Limb (tissue), 2 donors: Measurements from ENCODE around the gene HLA-B.

Experiments
- DNase-seq, 2 donors: peaks; one replicate each; pipeline ENCODE4 v3.0.0-alpha.2; 2016; ENCODE audit errors: extremely low spot score in 2 of 2

The HLA-B gene

GRCh38 chr6:31353384-31353945 lies 3.5 kb downstream of the HLA-B start:
- DNase-seq: no peak

- DNase-seq: no peak
Observed at GRCh38 chr6:31352683-31353383, 4.1 kb downstream of the HLA-B start.

- no peak for DNase-seq
Observed at GRCh38 chr6:31352310-31352682, 4.7 kb downstream of the HLA-B start.

DNA sequence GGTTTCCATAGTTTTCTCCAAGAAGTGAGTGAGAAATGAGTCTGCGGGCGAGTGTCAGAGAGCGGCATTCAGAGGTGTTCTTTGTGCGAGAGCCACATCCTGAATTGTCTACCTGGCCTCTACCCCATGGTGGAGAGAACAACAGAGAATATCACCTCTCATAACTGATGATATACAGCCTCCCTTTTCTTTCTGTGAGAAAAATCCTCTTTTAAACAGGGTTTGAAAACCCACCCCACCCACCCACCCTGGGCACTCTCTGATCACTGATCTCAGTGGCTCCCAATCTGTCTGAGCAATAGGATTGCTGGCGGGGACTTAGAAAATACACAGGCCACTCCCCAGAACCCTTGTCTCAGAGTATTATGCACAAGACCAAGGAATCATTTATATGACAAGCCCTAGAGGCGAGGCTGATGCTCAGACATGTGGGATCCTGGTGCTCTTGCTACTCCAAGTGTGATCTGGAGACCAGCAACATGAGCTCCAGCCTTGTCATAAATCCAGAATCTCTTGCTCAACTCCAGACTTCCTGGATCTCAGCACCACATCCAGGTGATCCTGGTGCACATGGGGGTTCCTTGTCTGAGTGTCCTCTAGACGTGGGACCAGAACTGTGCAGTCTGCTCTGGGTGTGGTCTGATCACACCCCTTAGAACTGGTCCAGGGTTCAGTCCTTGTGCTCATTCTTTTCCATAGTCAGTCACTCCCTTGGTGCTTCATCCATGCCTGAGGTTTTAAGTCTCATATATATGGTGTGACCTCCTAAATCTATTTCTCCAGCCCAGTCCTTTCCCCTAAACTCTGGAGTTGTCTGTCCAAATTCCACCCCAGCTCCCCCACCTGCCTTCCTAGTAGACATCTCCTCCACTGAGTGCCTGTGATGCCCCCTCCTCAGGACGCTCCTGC lies 5.3 kb downstream of the HLA-B start:
- DNase-seq: no peak

DNA sequence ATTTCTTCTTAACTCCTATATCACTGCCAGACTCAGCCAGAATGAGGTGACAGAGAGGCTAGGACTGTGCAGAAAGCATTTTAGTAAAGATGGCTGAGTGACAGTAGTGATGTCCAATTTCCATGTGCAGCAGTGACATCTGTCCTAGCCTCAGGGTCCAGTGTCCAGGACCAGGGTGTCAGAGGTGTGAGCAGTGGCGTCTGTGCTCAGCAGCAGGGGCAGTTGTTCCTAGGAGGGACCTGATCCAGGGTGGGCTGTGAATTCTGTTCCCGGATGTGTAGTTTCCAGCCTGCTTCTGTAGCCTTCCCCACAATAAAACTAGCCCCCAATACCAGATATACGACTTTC lies 6.0 kb downstream of the HLA-B start:
- no peak for DNase-seq

DNA sequence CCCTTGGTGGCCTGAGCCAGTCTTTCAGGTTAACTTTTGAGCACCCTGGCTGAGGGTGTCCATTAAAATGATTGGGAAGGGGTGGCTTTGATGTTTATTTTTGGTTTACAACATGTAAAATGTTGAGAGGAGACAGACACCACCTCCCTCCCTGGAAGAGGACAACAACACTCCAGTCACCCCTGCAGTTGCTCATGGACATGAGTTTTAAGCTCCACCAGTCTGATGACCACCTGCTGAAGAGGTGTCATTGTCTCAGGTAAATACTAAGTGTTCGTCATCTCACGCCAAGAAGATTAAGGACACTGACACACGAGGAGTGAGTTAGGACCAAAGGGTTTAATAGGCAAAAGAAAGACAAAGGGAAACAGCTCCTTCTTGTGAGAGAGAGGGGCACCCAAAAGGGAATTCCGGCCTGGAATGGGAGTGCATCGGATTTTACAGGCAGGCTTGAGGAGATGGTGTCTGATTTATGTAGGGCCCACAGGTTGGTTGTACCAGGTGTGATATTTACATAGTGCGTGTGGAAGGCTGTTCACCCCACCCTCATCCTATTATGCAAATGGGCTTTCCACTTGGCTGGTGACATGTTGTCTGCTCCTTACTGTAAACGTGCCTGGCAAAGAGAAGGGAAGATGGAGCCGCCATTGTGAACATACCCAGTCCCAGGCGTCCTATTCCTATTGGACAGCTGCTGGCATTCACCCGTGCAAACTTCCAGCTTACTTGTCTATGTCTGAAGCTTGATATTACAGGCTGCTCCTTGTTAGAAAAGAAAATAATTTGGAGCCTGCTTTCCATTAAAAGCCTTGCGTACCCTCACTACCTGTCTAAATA lies 6.6 kb downstream of the HLA-B start:
- DNase-seq: no peak

DNA sequence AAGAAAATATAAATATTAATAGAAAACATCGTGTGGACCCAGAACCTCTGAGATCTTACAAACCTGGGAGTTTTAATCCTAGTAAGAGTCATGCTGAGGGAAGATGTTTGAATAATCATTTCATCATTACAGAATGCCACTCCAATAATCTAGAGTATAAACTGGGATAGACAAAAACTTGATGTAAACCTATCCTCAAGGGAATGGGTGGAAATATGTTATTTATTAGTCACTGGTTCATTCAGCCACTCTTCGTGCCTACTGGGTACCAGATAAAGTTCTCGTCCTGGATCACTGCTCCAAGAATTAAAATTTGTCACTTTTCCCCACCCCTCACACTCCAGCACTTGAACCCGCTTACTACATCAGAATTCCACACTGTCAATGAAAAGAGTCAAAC lies 7.7 kb downstream of the HLA-B start:
- DNase-seq: no peak

- no peak for DNase-seq
Observed at GRCh38 chr6:31345026-31345730, 11.8 kb downstream of the HLA-B start.

DNA sequence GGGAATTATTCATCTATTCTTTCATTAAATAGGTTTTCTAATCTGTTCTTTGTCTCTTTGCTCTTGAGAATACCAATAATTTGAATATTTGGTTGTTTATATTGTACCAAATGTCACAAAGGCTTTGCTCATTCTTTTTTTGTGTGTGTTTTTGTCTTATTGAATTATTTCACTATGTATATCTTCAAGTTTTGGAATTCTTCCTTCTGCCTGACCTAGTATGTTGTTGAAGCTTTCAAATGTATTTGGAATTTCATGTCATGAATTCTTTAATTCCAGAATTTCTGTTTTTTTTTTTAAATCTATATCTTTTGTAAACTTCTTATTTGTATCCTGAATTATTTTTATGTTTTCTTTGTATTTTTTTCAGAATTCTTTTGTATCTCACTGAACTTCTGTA lies 16.8 kb downstream of the HLA-B start:
- no peak for DNase-seq

GRCh38 chr6:31339210-31339609 lies 17.8 kb downstream of the HLA-B start:
- DNase-seq: no peak

- DNase-seq: no peak
Observed at GRCh38 chr6:31336896-31337496, 20.0 kb downstream of the HLA-B start.

DNA sequence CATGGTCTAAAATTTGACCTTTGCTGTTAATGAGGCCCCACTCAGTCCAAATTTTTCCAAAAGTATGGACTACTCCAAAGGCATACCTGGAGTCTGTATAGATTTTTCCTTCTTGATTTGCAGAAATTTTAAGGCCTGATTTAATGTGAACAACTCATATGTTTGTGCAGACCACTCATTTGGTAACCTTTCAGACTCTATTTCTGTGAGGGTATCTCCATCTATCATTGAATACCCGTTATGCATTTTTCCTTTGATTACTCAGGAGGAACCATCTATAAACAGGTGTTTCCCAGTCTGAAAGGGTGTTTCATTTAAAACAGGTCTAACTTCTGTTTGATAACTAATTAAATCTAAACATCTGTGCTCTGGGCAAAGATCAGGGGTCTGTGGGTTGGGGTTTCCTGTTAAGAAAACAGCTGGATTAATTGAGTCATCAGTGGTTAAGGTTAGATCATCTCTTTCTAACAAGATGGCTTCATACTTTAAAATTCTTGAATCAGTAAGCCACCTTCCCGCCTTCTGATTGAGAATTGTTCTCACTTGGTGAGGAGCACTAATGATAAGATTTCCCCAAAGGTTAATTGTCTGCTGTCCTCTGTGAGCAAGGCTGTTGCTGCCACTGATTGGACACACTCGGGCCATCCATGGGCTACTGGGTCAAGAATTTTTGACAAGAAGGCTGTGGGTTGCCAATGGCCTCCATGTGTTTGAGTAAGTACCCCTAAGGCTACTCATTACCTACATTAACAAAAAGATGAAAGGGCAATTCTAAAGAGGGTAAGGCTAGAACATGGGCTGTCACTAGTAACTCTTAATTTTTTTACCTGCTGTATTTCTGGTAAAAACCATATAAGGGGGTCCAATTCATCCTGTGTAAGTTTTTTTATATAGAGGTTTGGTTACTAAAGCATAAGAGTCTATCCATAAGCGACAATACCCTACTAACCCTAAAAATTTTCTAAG lies 24.1 kb downstream of the HLA-B start:
- DNase-seq: no peak

- DNase-seq: no peak
Observed at GRCh38 chr6:31328355-31328960, 28.5 kb downstream of the HLA-B start.

GRCh38 chr6:31321820-31322219 lies 35.2 kb downstream of the HLA-B start:
- DNase-seq: no peak

GRCh38 chr6:31321005-31321707 lies 35.8 kb downstream of the HLA-B start:
- DNase-seq: no peak

DNA sequence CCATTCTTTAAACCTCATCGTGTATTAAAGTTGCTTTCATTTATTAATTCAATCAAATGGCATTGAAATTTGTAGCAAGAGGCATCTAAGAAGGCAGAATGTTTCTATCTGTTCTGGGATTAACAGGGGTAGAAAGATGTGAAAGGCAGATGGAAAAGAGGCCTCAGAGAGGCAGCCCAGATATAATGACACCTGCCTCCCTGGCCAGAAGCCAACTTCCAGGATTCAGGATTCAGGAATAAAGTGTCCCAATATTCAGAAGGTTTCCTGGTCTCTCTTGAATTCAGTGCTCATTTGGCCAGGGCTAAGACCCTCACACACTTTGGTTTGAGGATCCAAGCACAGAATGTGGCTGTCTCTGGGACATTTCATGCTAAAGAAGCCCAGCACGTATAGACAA lies 39.9 kb downstream of the HLA-B start:
- no peak for DNase-seq

GRCh38 chr6:31309641-31310040 lies 47.3 kb downstream of the HLA-B start:
- DNase-seq: no peak

- DNase-seq: no peak
Observed at GRCh38 chr6:31308845-31309175, 48.2 kb downstream of the HLA-B start.
